ENCODE results near the gene GART.
"Not testable (repeated sequence)": the region's sequence is repeated elsewhere in the genome, so short reads cannot be mapped to it uniquely, and the experiment has no call there.

GART gene

DNA sequence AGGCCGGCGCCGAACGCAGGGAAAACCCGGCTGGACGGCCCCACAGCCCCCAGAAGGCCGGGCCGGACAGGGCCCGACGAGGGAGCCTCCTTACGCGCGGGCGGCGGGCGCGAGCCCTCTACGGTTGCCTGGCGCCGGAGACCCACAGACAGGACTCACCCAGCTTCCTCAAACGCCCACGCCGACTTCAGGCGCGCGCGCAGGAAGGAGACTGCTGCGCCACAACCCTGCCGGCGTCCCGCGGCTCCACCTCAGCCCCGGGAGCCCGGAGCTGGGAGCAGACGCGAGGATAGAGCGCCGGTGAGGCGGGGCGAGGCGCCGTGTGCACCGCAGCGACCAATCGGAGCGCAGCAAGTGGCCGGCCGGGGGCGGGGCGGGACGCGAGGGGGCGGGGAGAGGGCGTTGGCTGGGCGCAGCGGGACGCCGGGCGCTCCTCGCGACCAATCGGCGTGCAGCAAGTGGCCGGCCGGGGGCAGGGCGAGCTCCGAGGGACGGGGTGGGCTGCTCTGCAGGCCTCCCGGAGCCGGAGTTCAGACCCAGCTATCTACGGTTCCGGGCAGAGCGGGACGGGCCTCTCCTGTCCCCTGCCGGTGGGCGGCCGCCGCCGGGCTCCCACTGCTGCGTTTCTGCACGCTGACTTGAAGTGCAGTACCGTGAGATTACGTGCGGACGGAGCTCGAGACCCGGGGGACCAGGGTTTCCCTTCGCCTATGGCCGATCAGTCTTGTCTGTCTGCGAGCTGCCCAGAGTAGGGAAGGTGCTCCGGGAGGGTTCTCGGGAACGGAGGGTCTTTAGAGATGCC lies 62.0 kb downstream of the GART start, which contains the start of gene TMEM50B:
TMEM50B (minus strand) TSS at position 296 of the 802 bp plus-strand sequence. CDS start 11,089 bp downstream, outside the sequence.
- Histone ChIP-seq H3K9ac (ENCODE audit: low read depth, low read length) (peak within 1 kb of the TSS; percentile 95), H3K4me3 (ENCODE audit: low read length) (peak within 1 kb of the TSS; percentile 80), H3K36me3 (ENCODE audit: insufficient read depth, low read length) (no peaks in the 10 kb centered on the region), H3K27me3 (ENCODE audit: control insufficient read depth, insufficient read depth, low read length) (no peaks in the 10 kb centered on the region), H3K9me3 (replicated peaks; ENCODE audit: low read length) (no peaks in the 10 kb centered on the region), H3K4me2 (ENCODE audit: low read length) (peak within 1 kb of the TSS; percentile 86), H3K4me1 (ENCODE audit: control insufficient read depth, insufficient read depth, low read length) (peaks cover 7% of the 10 kb centered on the region)

DNA sequence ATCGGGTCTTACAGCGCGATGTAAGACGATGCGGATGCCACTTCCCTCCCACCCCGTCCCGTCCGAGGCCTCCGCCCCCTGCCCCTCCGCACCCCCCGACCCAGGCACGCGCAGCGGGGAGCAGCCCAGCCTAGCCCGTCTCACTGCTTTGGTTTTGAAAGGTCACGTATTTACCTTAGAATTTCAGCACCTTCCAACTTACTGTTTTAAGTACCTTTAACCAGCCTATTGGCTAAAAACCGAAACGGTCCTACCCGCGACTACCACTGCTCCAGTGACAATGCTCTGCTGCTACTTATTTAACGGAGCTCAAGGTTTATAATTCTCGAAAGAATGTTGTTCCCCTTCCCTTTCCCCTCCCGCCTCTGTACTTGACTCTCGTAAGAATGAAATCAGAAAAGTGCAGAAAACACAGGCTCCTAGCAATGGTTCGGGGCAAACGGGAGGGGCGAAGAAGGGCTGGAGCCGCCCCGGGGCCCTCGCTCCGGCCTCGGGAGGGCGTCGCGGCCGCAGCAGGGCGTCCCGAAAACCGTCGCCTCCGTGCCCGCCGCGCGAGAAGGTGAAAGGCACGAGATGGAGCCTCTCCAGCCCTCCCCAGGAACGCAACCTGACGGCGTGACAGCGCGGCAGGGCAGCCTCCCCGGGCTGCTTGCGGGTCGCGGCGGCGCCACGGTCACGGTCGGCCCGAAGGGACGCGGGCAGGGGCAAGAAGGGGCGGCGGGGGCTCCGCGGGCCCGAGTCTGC lies 62.8 kb downstream of the GART start:
- H3K4me1 ChIP-seq (ENCODE audit: control insufficient read depth, insufficient read depth, low read length) = peaks cover 7% of the 10 kb centered on the region
- H3K9ac ChIP-seq (ENCODE audit: low read depth, low read length) = peak overlapping the region; percentile 95
- no peaks in the 10 kb centered on the region for H3K9me3 ChIP-seq (replicated peaks; ENCODE audit: low read length)
- H3K36me3 ChIP-seq (ENCODE audit: insufficient read depth, low read length) = no peaks in the 10 kb centered on the region
- H3K27me3 ChIP-seq (ENCODE audit: control insufficient read depth, insufficient read depth, low read length) = no peaks in the 10 kb centered on the region
- peak overlapping the region; percentile 86 for H3K4me2 ChIP-seq (ENCODE audit: low read length)
- peak overlapping the region; percentile 80 for H3K4me3 ChIP-seq (ENCODE audit: low read length)

DNA sequence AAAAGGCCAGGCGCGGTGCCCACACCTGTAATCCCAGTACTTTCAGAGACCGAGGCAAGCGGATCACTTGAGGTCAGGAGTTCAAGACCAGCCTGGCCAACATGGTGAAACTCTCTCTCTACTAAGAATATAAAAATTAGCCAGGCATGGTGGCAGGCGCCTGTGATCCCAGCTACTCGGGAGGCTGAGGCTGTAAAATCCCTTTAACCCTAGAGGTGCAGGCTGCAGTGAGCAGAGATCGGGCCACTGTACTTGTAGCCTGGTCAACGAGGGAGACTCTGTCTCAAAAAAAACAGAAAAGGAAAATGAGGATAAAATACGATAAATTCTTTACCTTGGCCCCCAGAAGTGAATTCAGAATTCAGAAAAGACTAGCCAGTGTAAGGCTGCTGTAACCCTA lies 63.7 kb downstream of the GART start:
- Histone ChIP-seq H3K9ac (ENCODE audit: low read depth, low read length) (peak overlapping the region; percentile 95), H3K9me3 (replicated peaks; ENCODE audit: low read length) (no peaks in the 10 kb centered on the region)

GRCh38 chr21:33477066-33477465 lies 64.9 kb downstream of the GART start:
- no peak overlapping the region for H3K4me3 ChIP-seq (ENCODE audit: low read length)
- H3K9me3 ChIP-seq (replicated peaks; ENCODE audit: low read length) = no peaks in the 10 kb centered on the region
- no peak overlapping the region for H3K9ac ChIP-seq (ENCODE audit: low read depth, low read length)
- peaks cover 7% of the 10 kb centered on the region for H3K4me1 ChIP-seq (ENCODE audit: control insufficient read depth, insufficient read depth, low read length)
- H3K27me3 ChIP-seq (ENCODE audit: control insufficient read depth, insufficient read depth, low read length) = no peaks in the 10 kb centered on the region
- H3K4me2 ChIP-seq (ENCODE audit: low read length) = no peak overlapping the region
- H3K36me3 ChIP-seq (ENCODE audit: insufficient read depth, low read length) = no peaks in the 10 kb centered on the region

More for the DNA sequence above, 63.7 kb downstream of the GART start:
- Histone ChIP-seq H3K36me3 (ENCODE audit: insufficient read depth, low read length) (no peaks in the 10 kb centered on the region), H3K4me2 (ENCODE audit: low read length) (peak overlapping the region; percentile 86), H3K4me1 (ENCODE audit: control insufficient read depth, insufficient read depth, low read length) (peaks cover 7% of the 10 kb centered on the region), H3K27me3 (ENCODE audit: control insufficient read depth, insufficient read depth, low read length) (no peaks in the 10 kb centered on the region), H3K4me3 (ENCODE audit: low read length) (peak overlapping the region; percentile 80)

- Histone ChIP-seq H3K4me1 (ENCODE audit: control insufficient read depth, insufficient read depth, low read length) (peaks cover 2% of the 10 kb centered on the region), H3K36me3 (ENCODE audit: insufficient read depth, low read length) (no peaks in the 10 kb centered on the region), H3K4me2 (ENCODE audit: low read length) (no peak overlapping the region), H3K9ac (ENCODE audit: low read depth, low read length) (no peak overlapping the region), H3K4me3 (ENCODE audit: low read length) (no peak overlapping the region), H3K27me3 (ENCODE audit: control insufficient read depth, insufficient read depth, low read length) (no peaks in the 10 kb centered on the region), H3K9me3 (replicated peaks; ENCODE audit: low read length) (no peaks in the 10 kb centered on the region)
Measured at GRCh38 chr21:33473344-33473743, 68.6 kb downstream of the GART start.

DNA sequence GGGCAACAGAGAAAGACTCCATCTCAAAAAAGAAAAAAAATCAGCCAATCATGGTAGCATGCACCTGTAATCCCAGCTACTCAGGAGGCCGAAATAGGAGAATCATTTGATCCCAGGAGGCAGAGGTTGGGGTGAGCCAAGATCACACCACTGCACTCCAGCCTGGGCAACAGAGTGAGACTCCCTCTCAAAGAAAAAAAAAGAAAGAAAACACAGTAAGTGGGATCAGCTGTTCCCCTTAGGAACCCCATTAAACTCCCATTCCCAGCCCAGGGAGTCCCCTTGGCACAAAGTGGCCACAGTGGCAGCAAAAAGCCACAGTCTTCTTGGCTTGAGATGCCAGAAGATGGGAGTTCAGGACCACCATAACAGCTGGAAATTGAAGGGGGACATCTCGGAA lies 71.2 kb downstream of the GART start:
- no peaks in the 10 kb centered on the region for H3K36me3 ChIP-seq (ENCODE audit: insufficient read depth, low read length)
- H3K27me3 ChIP-seq (ENCODE audit: control insufficient read depth, insufficient read depth, low read length) = no peaks in the 10 kb centered on the region
- no peaks in the 10 kb centered on the region for H3K9me3 ChIP-seq (replicated peaks; ENCODE audit: low read length)
- H3K4me3 ChIP-seq (ENCODE audit: low read length) = no peak overlapping the region
- H3K4me2 ChIP-seq (ENCODE audit: low read length) = no peak overlapping the region
- H3K9ac ChIP-seq (ENCODE audit: low read depth, low read length) = no peak overlapping the region
- no peaks in the 10 kb centered on the region for H3K4me1 ChIP-seq (ENCODE audit: control insufficient read depth, insufficient read depth, low read length)

GRCh38 chr21:33469183-33469582 lies 72.7 kb downstream of the GART start:
- H3K4me2 ChIP-seq (ENCODE audit: low read length); H3K36me3 ChIP-seq (ENCODE audit: insufficient read depth, low read length); H3K9ac ChIP-seq (ENCODE audit: low read depth, low read length); H3K4me3 ChIP-seq (ENCODE audit: low read length); H3K9me3 ChIP-seq (replicated peaks; ENCODE audit: low read length); H3K4me1 ChIP-seq (ENCODE audit: control insufficient read depth, insufficient read depth, low read length); H3K27me3 ChIP-seq (ENCODE audit: control insufficient read depth, insufficient read depth, low read length): not testable (repeated sequence)

DNA sequence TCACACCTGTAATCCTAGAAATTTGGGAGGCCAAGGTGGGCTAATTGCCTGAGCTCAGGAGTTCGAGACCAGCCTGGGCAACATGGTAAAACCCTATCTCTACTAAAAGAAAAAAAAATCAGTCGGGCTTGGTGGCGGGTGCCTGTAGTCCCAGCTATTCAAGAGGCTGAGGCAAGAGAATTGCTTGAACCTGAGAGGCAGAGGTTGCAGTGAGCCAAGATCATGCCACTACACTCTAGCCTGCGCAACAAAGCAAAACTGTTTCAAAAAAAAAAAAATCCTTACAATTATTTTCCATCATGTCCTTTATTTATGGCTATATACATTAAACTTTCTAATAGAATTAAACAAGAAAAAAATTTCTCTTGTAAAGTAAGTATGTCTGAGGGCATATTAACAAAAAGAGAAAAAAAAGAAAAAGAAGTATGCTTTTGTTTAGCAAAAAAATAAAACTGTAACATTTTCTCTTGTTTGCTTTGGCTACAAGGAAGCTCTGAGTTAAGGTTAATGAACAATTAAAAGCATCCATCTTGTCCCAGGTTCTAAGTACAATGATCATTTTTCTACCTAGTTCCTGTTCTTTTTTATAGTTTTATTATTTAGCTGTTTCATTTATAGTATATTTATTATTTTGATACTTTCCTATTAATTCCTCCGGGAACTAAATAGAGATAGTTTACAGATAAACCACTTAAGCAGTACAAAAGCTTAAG lies 80.2 kb downstream of the GART start:
- Histone ChIP-seq H3K9me3 (replicated peaks; ENCODE audit: low read length) (no peaks in the 10 kb centered on the region), H3K36me3 (ENCODE audit: insufficient read depth, low read length) (peaks cover 7% of the 10 kb centered on the region), H3K27me3 (ENCODE audit: control insufficient read depth, insufficient read depth, low read length) (no peaks in the 10 kb centered on the region), H3K4me3 (ENCODE audit: low read length) (no peak overlapping the region), H3K4me2 (ENCODE audit: low read length) (no peak overlapping the region), H3K9ac (ENCODE audit: low read depth, low read length) (no peak overlapping the region), H3K4me1 (ENCODE audit: control insufficient read depth, insufficient read depth, low read length) (no peaks in the 10 kb centered on the region)

- H3K4me2 ChIP-seq (ENCODE audit: low read length) = no peak overlapping the region
- H3K9ac ChIP-seq (ENCODE audit: low read depth, low read length) = no peak overlapping the region
- no peaks in the 10 kb centered on the region for H3K4me1 ChIP-seq (ENCODE audit: control insufficient read depth, insufficient read depth, low read length)
- H3K27me3 ChIP-seq (ENCODE audit: control insufficient read depth, insufficient read depth, low read length) = no peaks in the 10 kb centered on the region
- no peaks in the 10 kb centered on the region for H3K9me3 ChIP-seq (replicated peaks; ENCODE audit: low read length)
- peaks cover 7% of the 10 kb centered on the region for H3K36me3 ChIP-seq (ENCODE audit: insufficient read depth, low read length)
- H3K4me3 ChIP-seq (ENCODE audit: low read length) = no peak overlapping the region
Measured at GRCh38 chr21:33458861-33459260, 83.1 kb downstream of the GART start.

GRCh38 chr21:33455686-33456446 lies 86.1 kb downstream of the GART start:
- Histone ChIP-seq H3K9ac (ENCODE audit: low read depth, low read length) (no peak overlapping the region), H3K27me3 (ENCODE audit: control insufficient read depth, insufficient read depth, low read length) (no peaks in the 10 kb centered on the region), H3K36me3 (ENCODE audit: insufficient read depth, low read length) (peaks cover 7% of the 10 kb centered on the region), H3K9me3 (replicated peaks; ENCODE audit: low read length) (no peaks in the 10 kb centered on the region), H3K4me1 (ENCODE audit: control insufficient read depth, insufficient read depth, low read length) (peaks cover 14% of the 10 kb centered on the region), H3K4me3 (ENCODE audit: low read length) (no peak overlapping the region), H3K4me2 (ENCODE audit: low read length) (no peak overlapping the region)

Data from skeletal muscle satellite cell (primary cell).